GM18519 (cell line): ENCODE measurements around the gene DPP7.
"Not testable (repeated sequence)": the region's sequence is repeated elsewhere in the genome, so short reads cannot be mapped to it uniquely, and the experiment has no call there.

ENCODE experiments used
- ATAC-seq: cut with Tn5 transposase; IDR thresholded peaks from one replicate; pipeline ENCODE4 v1.9.1; 2021; ENCODE audit warnings: mild to moderate bottlenecking, moderate library complexity; ENCODE audit not compliant: unreplicated experiment, low FRiP score

The DPP7 gene

GRCh38 chr9:137134191-137134590 is 19.7 kb upstream of the DPP7 start:
- no peak for ATAC-seq

GRCh38 chr9:137130176-137130755 is 15.7 kb upstream of the DPP7 start:
- ATAC-seq: peak; percentile 9

- peak; percentile 70 for ATAC-seq
Measured at GRCh38 chr9:137129456-137130175, 15.1 kb upstream of the DPP7 start.

GRCh38 chr9:137128862-137129455 is 14.4 kb upstream of the DPP7 start:
- peak; percentile 7 for ATAC-seq

GRCh38 chr9:137128158-137128861 is 13.8 kb upstream of the DPP7 start:
- ATAC-seq: no peak

- ATAC-seq: no peak
Measured at GRCh38 chr9:137127301-137128157, 13.0 kb upstream of the DPP7 start.

- no peak for ATAC-seq
Measured at GRCh38 chr9:137126786-137127185, 12.3 kb upstream of the DPP7 start.

GRCh38 chr9:137123952-137124462 is 9.5 kb upstream of the DPP7 start:
- ATAC-seq: not testable (repeated sequence)

GRCh38 chr9:137123468-137123837 is 8.9 kb upstream of the DPP7 start:
- peak; percentile 41 for ATAC-seq

- not testable (repeated sequence) for ATAC-seq
Measured at GRCh38 chr9:137122796-137123467, 8.4 kb upstream of the DPP7 start.

GRCh38 chr9:137121927-137122795 is 7.6 kb upstream of the DPP7 start:
- ATAC-seq: not testable (repeated sequence)

GRCh38 chr9:137118092-137118603 is 3.6 kb upstream of the DPP7 start:
- not testable (repeated sequence) for ATAC-seq

- ATAC-seq: no peak
Measured at GRCh38 chr9:137117269-137117731, 2.8 kb upstream of the DPP7 start.

GRCh38 chr9:137116728-137117127 is 2.2 kb upstream of the DPP7 start:
- ATAC-seq: no peak

GRCh38 chr9:137116027-137116507 is 1.5 kb upstream of the DPP7 start:
- ATAC-seq: no peak

GRCh38 chr9:137115394-137116026 is 977 bp upstream of the DPP7 start:
- ATAC-seq: no peak

- no peak for ATAC-seq
Measured at GRCh38 chr9:137114220-137114612, 317 bp downstream of the DPP7 start.
